ENCODE data around the gene WDR76.

WDR76 gene

GRCh38 chr15:43826508-43827341 is at the start of gene WDR76:
Gene WDR76, plus strand, starts transcription at chr15:43827002. Its CDS starts 31 bp downstream, at chr15:43827033.
- no peak for TF ChIP-seq JUND (IDR thresholded peaks at IDR 0.05; ENCODE audit: low read depth)
- DNase-seq (ENCODE audit: low read depth in 1 of 2, low spot score in 1 of 2), result peak; percentile 46 to 90
- in situ Hi-C loops (cut with HindIII; ENCODE audit: low pct_unique_long_range_greater_than_20kb, low sequenced_read_pairs), result no loop called here

GRCh38 chr15:43777267-43777914 is 49.4 kb upstream of the WDR76 start:
- in situ Hi-C loops (cut with HindIII; ENCODE audit: low pct_unique_long_range_greater_than_20kb, low sequenced_read_pairs), result no loop called here
- DNase-seq (ENCODE audit: low read depth in 1 of 2, low spot score in 1 of 2), result peak in 1 of 2 experiments; percentile 87
- TF ChIP-seq JUND (IDR thresholded peaks at IDR 0.05; ENCODE audit: low read depth), result no peak

GRCh38 chr15:43779016-43779415 is 47.8 kb upstream of the WDR76 start:
- in situ Hi-C loops (cut with HindIII; ENCODE audit: low pct_unique_long_range_greater_than_20kb, low sequenced_read_pairs), result no loop called here
- no peak for DNase-seq (ENCODE audit: low read depth in 1 of 2, low spot score in 1 of 2)
- no peak for TF ChIP-seq JUND (IDR thresholded peaks at IDR 0.05; ENCODE audit: low read depth)

- no peak for DNase-seq (ENCODE audit: low read depth in 1 of 2, low spot score in 1 of 2)
- in situ Hi-C loops (cut with HindIII; ENCODE audit: low pct_unique_long_range_greater_than_20kb, low sequenced_read_pairs), result no loop called here
- no peak for TF ChIP-seq JUND (IDR thresholded peaks at IDR 0.05; ENCODE audit: low read depth)
These were observed 37.4 kb upstream of the WDR76 start for GRCh38 chr15:43789409-43789808.

- TF ChIP-seq JUND (IDR thresholded peaks at IDR 0.05; ENCODE audit: low read depth), result no peak
- in situ Hi-C loops (cut with HindIII; ENCODE audit: low pct_unique_long_range_greater_than_20kb, low sequenced_read_pairs), result no loop called here
These were observed 34.6 kb upstream of the WDR76 start, which contains the start of gene SERF2 for GRCh38 chr15:43791993-43792760. Gene SERF2, plus strand, starts transcription at chr15:43792320. Its CDS starts 57 bp downstream, at chr15:43792377.

DNA sequence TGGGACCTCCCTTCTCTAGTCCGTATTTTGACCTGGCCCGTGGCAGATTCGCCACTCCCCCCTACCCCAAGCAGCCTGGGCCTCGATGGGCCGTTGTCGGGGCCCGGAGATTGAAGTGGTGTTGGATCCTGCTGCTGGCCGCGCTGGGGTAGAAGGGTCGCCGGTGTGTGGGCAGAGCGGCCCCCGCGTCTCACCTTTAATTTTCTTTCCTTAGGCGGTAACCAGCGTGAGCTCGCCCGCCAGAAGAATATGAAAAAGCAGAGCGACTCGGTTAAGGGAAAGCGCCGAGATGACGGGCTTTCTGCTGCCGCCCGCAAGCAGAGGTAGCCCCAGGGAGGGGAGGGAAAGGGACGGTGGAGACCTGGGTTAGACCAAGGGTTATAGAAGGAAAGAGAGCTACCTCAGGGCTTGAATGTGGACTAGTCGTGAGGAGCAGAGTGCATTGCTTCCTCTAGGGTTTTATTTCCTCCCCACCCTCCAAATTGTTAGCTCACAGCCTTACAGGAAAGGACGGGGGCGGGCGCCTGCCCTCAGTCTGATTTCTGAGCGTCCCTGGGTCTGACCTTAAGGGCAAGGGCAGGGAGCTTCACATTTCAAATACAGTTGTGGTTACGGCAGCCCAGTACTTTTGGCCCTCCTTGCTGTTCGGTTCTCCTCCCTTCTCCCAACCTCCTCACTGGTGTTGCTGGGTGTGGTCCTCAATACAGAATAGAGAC is 33.9 kb upstream of the WDR76 start:
- no peak for TF ChIP-seq JUND (IDR thresholded peaks at IDR 0.05; ENCODE audit: low read depth)
- peak in 1 of 2 experiments; percentile 57 for DNase-seq (ENCODE audit: low read depth in 1 of 2, low spot score in 1 of 2)
- in situ Hi-C loops (cut with HindIII; ENCODE audit: low pct_unique_long_range_greater_than_20kb, low sequenced_read_pairs), result no loop called here

More at GRCh38 chr15:43791993-43792760, 34.6 kb upstream of the WDR76 start, which contains the start of gene SERF2:
- DNase-seq (ENCODE audit: low read depth in 1 of 2, low spot score in 1 of 2), result peak; percentile 98 to 100

- TF ChIP-seq JUND (IDR thresholded peaks at IDR 0.05; ENCODE audit: low read depth), result no peak
- in situ Hi-C loops (cut with HindIII; ENCODE audit: low pct_unique_long_range_greater_than_20kb, low sequenced_read_pairs), result no loop called here
- no peak for DNase-seq (ENCODE audit: low read depth in 1 of 2, low spot score in 1 of 2)
These were observed 33.2 kb upstream of the WDR76 start for GRCh38 chr15:43793647-43794046.

DNA sequence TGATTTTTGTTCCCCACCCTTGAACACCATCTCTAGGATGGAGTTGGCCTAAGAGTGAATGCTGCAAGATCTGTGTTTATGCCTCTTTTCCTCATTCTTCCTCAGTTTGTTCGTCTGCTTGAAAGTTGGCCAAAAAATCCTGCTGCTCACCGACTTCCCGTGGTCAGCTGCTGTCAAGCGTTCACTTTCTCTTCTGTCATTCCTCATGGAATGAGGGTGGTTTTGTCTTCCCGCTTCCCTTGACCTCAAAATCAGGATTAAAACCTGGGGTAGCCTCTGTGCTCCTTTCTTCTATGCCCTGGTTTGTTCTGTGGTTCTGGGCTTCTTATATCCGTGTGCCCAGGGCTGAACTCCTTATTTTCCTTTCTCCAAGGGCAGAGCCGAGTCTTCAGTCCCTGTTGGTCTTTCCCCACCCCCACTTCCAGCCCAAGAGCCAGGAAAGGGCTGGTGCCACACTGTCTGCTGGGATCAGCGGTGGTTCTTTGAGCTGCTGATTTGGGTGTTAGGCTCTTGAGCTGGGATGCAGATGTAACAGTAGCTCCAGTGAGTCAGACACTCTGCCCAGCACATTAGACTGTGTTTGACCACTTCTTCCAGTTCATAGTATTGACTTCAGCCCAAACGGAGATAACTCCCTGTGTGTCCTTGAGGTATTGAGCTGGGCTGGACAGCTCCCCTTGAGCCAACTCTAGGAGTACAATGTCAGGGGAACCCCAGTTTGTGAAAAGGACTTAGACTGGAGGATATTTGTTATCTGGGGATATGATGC is 32.3 kb upstream of the WDR76 start:
- in situ Hi-C loops (cut with HindIII; ENCODE audit: low pct_unique_long_range_greater_than_20kb, low sequenced_read_pairs), result no loop called here
- DNase-seq (ENCODE audit: low read depth in 1 of 2, low spot score in 1 of 2), result no peak
- no peak for TF ChIP-seq JUND (IDR thresholded peaks at IDR 0.05; ENCODE audit: low read depth)

- no peak for DNase-seq (ENCODE audit: low read depth in 1 of 2, low spot score in 1 of 2)
- no peak for TF ChIP-seq JUND (IDR thresholded peaks at IDR 0.05; ENCODE audit: low read depth)
- in situ Hi-C loops (cut with HindIII; ENCODE audit: low pct_unique_long_range_greater_than_20kb, low sequenced_read_pairs), result no loop called here
These were observed 31.6 kb upstream of the WDR76 start for GRCh38 chr15:43795197-43795596.

DNA sequence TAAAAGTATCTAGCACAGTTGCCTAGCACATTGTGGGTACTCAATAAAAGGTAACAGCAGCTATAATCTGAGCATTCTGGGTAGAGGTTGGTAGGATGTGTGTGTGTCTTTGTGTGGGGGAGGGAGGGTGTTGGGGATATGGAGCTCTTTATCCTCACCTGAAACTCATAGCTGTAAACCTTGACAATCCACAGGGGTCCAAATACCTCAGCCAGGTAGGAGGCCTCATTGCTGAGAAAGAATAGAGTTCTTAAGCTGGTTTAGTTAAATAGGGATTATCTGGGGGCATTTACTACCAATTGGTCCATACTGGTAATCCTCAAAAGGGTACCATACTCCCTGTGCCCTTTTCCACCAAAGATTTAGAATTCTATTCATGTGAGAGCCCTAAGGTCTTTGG is 30.8 kb upstream of the WDR76 start:
- in situ Hi-C loops (cut with HindIII; ENCODE audit: low pct_unique_long_range_greater_than_20kb, low sequenced_read_pairs), result no loop called here
- TF ChIP-seq JUND (IDR thresholded peaks at IDR 0.05; ENCODE audit: low read depth), result no peak
- no peak for DNase-seq (ENCODE audit: low read depth in 1 of 2, low spot score in 1 of 2)

DNA sequence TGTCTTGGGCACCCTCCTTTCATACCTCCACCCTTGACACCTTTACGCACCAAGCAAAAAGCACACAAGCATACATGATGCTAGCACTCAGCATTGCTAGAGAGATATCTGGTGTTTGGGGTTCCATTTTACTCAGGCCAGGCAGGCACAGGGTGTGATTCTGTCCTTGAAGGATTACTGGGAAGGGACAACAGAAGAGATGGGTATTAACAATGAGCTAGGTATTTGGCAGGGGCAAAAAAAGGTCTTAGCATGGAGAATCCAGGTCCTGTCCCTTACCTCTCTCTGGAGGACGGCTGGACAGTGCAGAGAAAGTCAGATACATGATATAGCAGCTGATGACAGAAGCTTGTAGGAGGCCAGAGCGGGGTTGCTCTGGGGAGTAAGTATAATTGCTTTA is 30.2 kb upstream of the WDR76 start:
- no peak for DNase-seq (ENCODE audit: low read depth in 1 of 2, low spot score in 1 of 2)
- in situ Hi-C loops (cut with HindIII; ENCODE audit: low pct_unique_long_range_greater_than_20kb, low sequenced_read_pairs), result no loop called here
- no peak for TF ChIP-seq JUND (IDR thresholded peaks at IDR 0.05; ENCODE audit: low read depth)

All from T47D (cell line).